ENCODE measurements around the gene RPL23. TPM values are rescaled to one million over a fixed set of nuclear protein-coding genes. Genes with fewer than 3 reads are reported as not detected.

Gene RPL23
- total and polyA plus RNA-seq, 11 donors: 698 to 2,300 (median 864) TPM

DNA sequence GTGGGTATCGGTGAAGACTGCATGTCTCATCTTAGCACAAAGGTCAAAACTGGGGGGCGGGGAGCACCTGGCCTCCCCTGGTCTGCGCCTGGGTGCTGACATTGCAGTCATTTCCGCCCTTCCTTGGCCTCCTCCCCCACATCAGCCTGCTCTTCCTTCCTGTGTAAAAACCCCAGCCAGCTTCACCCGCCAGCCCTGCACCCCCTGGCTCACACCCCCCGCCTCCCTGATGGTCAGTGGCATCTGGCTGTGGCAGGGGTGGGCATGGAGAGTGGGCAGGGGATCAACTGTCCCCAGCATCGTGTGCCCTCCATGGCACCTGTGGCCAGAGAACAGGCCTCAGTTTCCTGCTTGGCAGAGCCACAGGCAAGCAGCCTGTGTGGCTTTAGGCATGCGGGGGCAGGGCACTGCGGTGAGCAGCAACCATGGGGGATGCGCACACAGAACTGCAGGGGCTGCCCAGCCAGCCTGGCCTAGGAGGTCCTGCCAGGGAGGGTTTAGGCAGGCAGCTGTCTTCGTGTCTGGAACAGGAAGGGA, 45.4 kb upstream of the RPL23 start:
- 49 to 72% (median 54%) methylated on average over 7 to 11 of the region's 11 CpGs for WGBS, 4 donors
- intact Hi-C loops (cut with DNase I): no loop called here
- DNase-seq (peak in 4 of 5 donors; percentile 55 to 78 (median 62)), ATAC-seq (peak in 2 of 4 donors; percentile 14 to 51)
- no peaks in the 10 kb centered on the region for H3K27me3 ChIP-seq
- H3K36me3 ChIP-seq: peaks cover 0 to 62% (median 35%) of the 10 kb centered on the region in 9 donors
- peak overlapping the region in 1 of 12 donors; percentile 33 for H3K4me3 ChIP-seq
- H3K27ac ChIP-seq: peak overlapping the region; percentile 52 to 85 (median 78)
- no peak for TF ChIP-seq POLR2A (IDR thresholded peaks at IDR 0.05)
- TF ChIP-seq, protein P1, sequence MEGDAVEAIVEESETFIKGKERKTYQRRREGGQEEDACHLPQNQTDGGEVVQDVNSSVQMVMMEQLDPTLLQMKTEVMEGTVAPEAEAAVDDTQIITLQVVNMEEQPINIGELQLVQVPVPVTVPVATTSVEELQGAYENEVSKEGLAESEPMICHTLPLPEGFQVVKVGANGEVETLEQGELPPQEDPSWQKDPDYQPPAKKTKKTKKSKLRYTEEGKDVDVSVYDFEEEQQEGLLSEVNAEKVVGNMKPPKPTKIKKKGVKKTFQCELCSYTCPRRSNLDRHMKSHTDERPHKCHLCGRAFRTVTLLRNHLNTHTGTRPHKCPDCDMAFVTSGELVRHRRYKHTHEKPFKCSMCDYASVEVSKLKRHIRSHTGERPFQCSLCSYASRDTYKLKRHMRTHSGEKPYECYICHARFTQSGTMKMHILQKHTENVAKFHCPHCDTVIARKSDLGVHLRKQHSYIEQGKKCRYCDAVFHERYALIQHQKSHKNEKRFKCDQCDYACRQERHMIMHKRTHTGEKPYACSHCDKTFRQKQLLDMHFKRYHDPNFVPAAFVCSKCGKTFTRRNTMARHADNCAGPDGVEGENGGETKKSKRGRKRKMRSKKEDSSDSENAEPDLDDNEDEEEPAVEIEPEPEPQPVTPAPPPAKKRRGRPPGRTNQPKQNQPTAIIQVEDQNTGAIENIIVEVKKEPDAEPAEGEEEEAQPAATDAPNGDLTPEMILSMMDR (IDR thresholded peaks at IDR 0.05): no peak
- peaks cover 20 to 95% (median 82%) of the 10 kb centered on the region in 12 donors for H3K4me1 ChIP-seq
- H3K9me3 ChIP-seq: no peaks in the 10 kb centered on the region

- peak overlapping the region in 2 of 12 donors; percentile 1 to 3 for H3K4me3 ChIP-seq
- WGBS, 4 donors: 39 to 60% (median 52%) methylated on average over 9 of the region's 9 CpGs
- H3K36me3 ChIP-seq: peaks cover 0 to 56% (median 29%) of the 10 kb centered on the region in 9 donors
- peak overlapping the region; percentile 52 to 85 (median 78) for H3K27ac ChIP-seq
- peaks cover 25 to 99% (median 87%) of the 10 kb centered on the region in 12 donors for H3K4me1 ChIP-seq
- intact Hi-C loops (cut with DNase I): no loop called here
- H3K9me3 ChIP-seq: no peaks in the 10 kb centered on the region
- TF ChIP-seq POLR2A (IDR thresholded peaks at IDR 0.05): no peak
- TF ChIP-seq, protein P1 (IDR thresholded peaks at IDR 0.05): no peak
- no peak for DNase-seq
- H3K27me3 ChIP-seq: no peaks in the 10 kb centered on the region
- ATAC-seq: no peak
Measured at GRCh38 chr17:38898291-38898679, 44.8 kb upstream of the RPL23 start.

GRCh38 chr17:38897671-38898290, 44.3 kb upstream of the RPL23 start:
- peak in 3 of 4 donors; percentile 5 to 25 (median 9) for ATAC-seq
- peaks cover 0 to 56% (median 30%) of the 10 kb centered on the region in 9 donors for H3K36me3 ChIP-seq

More at GRCh38 chr17:38897671-38898290, 44.3 kb upstream of the RPL23 start:
- no peak for TF ChIP-seq POLR2A (IDR thresholded peaks at IDR 0.05)
- TF ChIP-seq, protein P1 (IDR thresholded peaks at IDR 0.05): no peak
- Histone ChIP-seq H3K27me3 (no peaks in the 10 kb centered on the region), H3K27ac (peak overlapping the region; percentile 52 to 85 (median 78)), H3K4me1 (peaks cover 28 to 99% (median 88%) of the 10 kb centered on the region in 12 donors), H3K4me3 (peak overlapping the region in 1 of 12 donors; percentile 1), H3K9me3 (no peaks in the 10 kb centered on the region)
- WGBS, 4 donors: 47 to 70% (median 49%) methylated on average over 11 to 12 of the region's 12 CpGs
- DNase-seq: no peak
- intact Hi-C loops (cut with DNase I): loop anchor here in 1 of 10 donors (2.0 kb wide), 1 partner anchor 23 kb away; no protein-coding TSS in a partner anchor
